HepG2 (cell line): ENCODE results near the gene ANKRA2. TPM values are rescaled to one million over a fixed set of nuclear protein-coding genes. Genes with fewer than 3 reads are reported as not detected.

Experiments used
- FOXK2 ChIP-seq: fragments of 450-650 bp; IDR thresholded peaks from 2 replicates; pipeline ENCODE4 v1.6.1; 2016
- FOXO4 ChIP-seq: sonication (generic); formaldehyde crosslinking; conservative IDR thresholded peaks from 2 replicates; pipeline ENCODE4 v1.8.1; 2023; ENCODE audit warnings: missing genetic modification reagents
- FOXP4 ChIP-seq: sonication (generic); formaldehyde crosslinking; IDR thresholded peaks from 2 replicates; pipeline ENCODE4 v1.4.0; 2020; ENCODE audit warnings: missing genetic modification reagents
- HOXA3 ChIP-seq: sonication (generic); formaldehyde crosslinking; IDR thresholded peaks from 2 replicates; pipeline ENCODE4 v1.5.0; 2020; ENCODE audit warnings: missing genetic modification reagents
- KDM1A ChIP-seq: IDR thresholded peaks from 2 replicates; pipeline ENCODE4 v1.6.1; 2016; ENCODE audit warnings: missing compliant biosample characterization
- KLF16 ChIP-seq, 2 experiments: sonication (generic) in 1 of 2; formaldehyde crosslinking in 1 of 2; IDR thresholded peaks; 2 replicates each; pipeline versions ENCODE4 v1.6.1 to v1.8.0; 2016 to 2023; ENCODE audit warnings: missing genetic modification reagents in 2 of 2, missing compliant biosample characterization in 1 of 2
- MBD4 ChIP-seq: IDR thresholded peaks from 2 replicates; pipeline ENCODE4 v1.6.1; 2012; ENCODE audit warnings: low read length, inconsistent platforms, borderline replicate concordance
- RCOR2 ChIP-seq: IDR thresholded peaks from 2 replicates; pipeline ENCODE4 v1.6.1; 2016; ENCODE audit warnings: missing biosample characterization, missing genetic modification reagents
- RFX3 ChIP-seq: IDR thresholded peaks from 2 replicates; pipeline ENCODE4 v1.6.1; 2016; ENCODE audit warnings: missing biosample characterization, missing genetic modification reagents
- SIN3B ChIP-seq: fragments of 150-350 bp; IDR thresholded peaks from 2 replicates; pipeline ENCODE4 v1.6.1; 2014; ENCODE audit warnings: low read length
- SRSF9 ChIP-seq: fragments of 200-400 bp; formaldehyde crosslinking; IDR thresholded peaks from 2 replicates; pipeline ENCODE4 v1.6.1; 2018; ENCODE audit warnings: borderline replicate concordance, mild to moderate bottlenecking, low read depth, low read length; ENCODE audit not compliant: insufficient read depth, poor library complexity, severe bottlenecking
- STAT5B ChIP-seq: sonication (generic); formaldehyde crosslinking; IDR thresholded peaks from 2 replicates; pipeline ENCODE4 v1.4.0; 2020; ENCODE audit warnings: missing genetic modification reagents
- TBP ChIP-seq: sonication (generic); formaldehyde crosslinking; IDR thresholded peaks from 2 replicates; pipeline ENCODE4 v1.5.0; 2020; ENCODE audit warnings: missing genetic modification reagents
- TSC22D2 ChIP-seq: sonication (generic); formaldehyde crosslinking; IDR thresholded peaks from 2 replicates; pipeline ENCODE4 v1.5.1; 2020; ENCODE audit warnings: missing genetic modification reagents, mild to moderate bottlenecking, borderline replicate concordance
- ZNF160 ChIP-seq: sonication (generic); formaldehyde crosslinking; IDR thresholded peaks from 2 replicates; pipeline ENCODE4 v1.8.0; 2022; ENCODE audit warnings: mild to moderate bottlenecking, inconsistent platforms, missing genetic modification reagents
- ZNF282 ChIP-seq: fragments of 450-650 bp; IDR thresholded peaks from 2 replicates; pipeline ENCODE4 v1.6.1; 2018; ENCODE audit not compliant: partially characterized antibody
- ZNF317 ChIP-seq: sonication (generic); formaldehyde crosslinking; IDR thresholded peaks from 2 replicates; pipeline ENCODE4 v1.5.0; 2020; ENCODE audit warnings: mild to moderate bottlenecking, missing genetic modification reagents
- ZNF451 ChIP-seq: sonication (generic); formaldehyde crosslinking; IDR thresholded peaks from 2 replicates; pipeline ENCODE4 v1.5.0; 2020; ENCODE audit warnings: mild to moderate bottlenecking, missing genetic modification reagents
- ZNF570 ChIP-seq: sonication (generic); formaldehyde crosslinking; IDR thresholded peaks from 2 replicates; pipeline ENCODE4 v1.4.0; 2020; ENCODE audit warnings: mild to moderate bottlenecking, missing genetic modification reagents, borderline replicate concordance
- ZNF629 ChIP-seq: sonication (generic); formaldehyde crosslinking; conservative IDR thresholded peaks from 2 replicates; pipeline ENCODE4 v1.5.0; 2020; ENCODE audit warnings: missing genetic modification reagents
- polyA plus RNA-seq, 8 experiments: library from polyadenylated mRNA; depleted of rRNA in 3 of 8; stranded (reverse) in 7 of 8; unstranded in 1 of 8; fragments of >200 nt; fragmentation: Illumina TruSeq in 4 of 8; extraction: Trizol in 4 of 8; gene quantifications; 2 replicates each; pipeline versions ENCODE4 v1.2.1 to v1.2.3, GENCODE V29; 2011 to 2016; ENCODE audit warnings: low read depth in 4 of 8, missing spikeins in 1 of 8, mixed read lengths in 1 of 8; ENCODE audit not compliant: insufficient read depth in 1 of 8
- total RNA-seq, 5 experiments: library from RNA; depleted of rRNA; stranded (reverse); fragments of >200 nt; fragmentation: Illumina TruSeq; extraction: Trizol; gene quantifications; 2 replicates each; pipeline ENCODE4 v1.2.3, GENCODE V29; 2016; ENCODE audit warnings: low read depth in 1 of 5
- TF ChIP-seq, protein P1 (sequence below): IDR thresholded peaks from 2 replicates; pipeline ENCODE4 v1.6.1; 2012; ENCODE audit warnings: low read depth, low read length, improper control_type of control experiment
- TF ChIP-seq, protein P2 (sequence below): sonication (generic); formaldehyde crosslinking; conservative IDR thresholded peaks from 2 replicates; pipeline ENCODE4 v1.8.0; 2022; ENCODE audit warnings: low read depth, missing genetic modification reagents
- TF ChIP-seq, protein P3 (sequence below): IDR thresholded peaks from 2 replicates; pipeline ENCODE4 v1.6.1; 2016; ENCODE audit warnings: missing genetic modification reagents, missing compliant biosample characterization

Gene ANKRA2
- total and polyA plus RNA-seq, 2 of the 13 experiments (the other 11 are each of a cell fraction or from before 2014, with no cell fraction given), result 23.6 to 33.6 TPM

- TF ChIP-seq TSC22D2 (0 out of 2 replicates have a peak, but pooled peaks have one; percentile 34), HOXA3 (CRISPR knock-in tag) (peak; percentile 96), ZNF451 (no peak), TBP (peak; percentile 63; the same call in 1 of the 2 replicates), STAT5B (CRISPR knock-in tag) (no peak), FOXP4 (CRISPR knock-in tag) (peak; percentile 59; the same call in 1 of the 2 replicates), FOXK2 (peak; percentile 21; the same call in 1 of the 2 replicates), MBD4 (no peak), ZNF160 (CRISPR knock-in tag) (no peak), ZNF282 (no peak), ZNF317 (CRISPR knock-in tag) (peak; percentile 58; the same call in 1 of the 2 replicates), ZNF570 (CRISPR knock-in tag) (no peak), RFX3 (CRISPR knock-in tag) (no peak), SIN3B (peak; percentile 80; the same call in 1 of the 2 replicates), SRSF9 (no peak), KLF16 (CRISPR knock-in tag; IDR thresholded peaks at IDR 0.05) (peak in 1 of 2 experiments; percentile 33; a peak in 1 of 4 replicates), ZNF629 (CRISPR knock-in tag) (no peak), FOXO4 (CRISPR knock-in tag) (no peak), KDM1A (CRISPR knock-in tag) (no peak), RCOR2 (CRISPR knock-in tag) (no peak)
- TF ChIP-seq, protein P1, sequence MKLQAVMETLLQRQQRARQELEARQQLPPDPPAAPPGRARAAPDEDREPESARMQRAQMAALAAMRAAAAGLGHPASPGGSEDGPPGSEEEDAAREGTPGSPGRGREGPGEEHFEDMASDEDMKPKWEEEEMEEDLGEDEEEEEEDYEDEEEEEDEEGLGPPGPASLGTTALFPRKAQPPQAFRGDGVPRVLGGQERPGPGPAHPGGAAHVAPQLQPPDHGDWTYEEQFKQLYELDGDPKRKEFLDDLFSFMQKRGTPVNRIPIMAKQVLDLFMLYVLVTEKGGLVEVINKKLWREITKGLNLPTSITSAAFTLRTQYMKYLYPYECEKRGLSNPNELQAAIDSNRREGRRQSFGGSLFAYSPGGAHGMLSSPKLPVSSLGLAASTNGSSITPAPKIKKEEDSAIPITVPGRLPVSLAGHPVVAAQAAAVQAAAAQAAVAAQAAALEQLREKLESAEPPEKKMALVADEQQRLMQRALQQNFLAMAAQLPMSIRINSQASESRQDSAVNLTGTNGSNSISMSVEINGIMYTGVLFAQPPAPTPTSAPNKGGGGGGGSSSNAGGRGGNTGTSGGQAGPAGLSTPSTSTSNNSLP, result 0 out of 2 replicates have a peak, but pooled peaks have one; percentile 12
- TF ChIP-seq, protein P2, sequence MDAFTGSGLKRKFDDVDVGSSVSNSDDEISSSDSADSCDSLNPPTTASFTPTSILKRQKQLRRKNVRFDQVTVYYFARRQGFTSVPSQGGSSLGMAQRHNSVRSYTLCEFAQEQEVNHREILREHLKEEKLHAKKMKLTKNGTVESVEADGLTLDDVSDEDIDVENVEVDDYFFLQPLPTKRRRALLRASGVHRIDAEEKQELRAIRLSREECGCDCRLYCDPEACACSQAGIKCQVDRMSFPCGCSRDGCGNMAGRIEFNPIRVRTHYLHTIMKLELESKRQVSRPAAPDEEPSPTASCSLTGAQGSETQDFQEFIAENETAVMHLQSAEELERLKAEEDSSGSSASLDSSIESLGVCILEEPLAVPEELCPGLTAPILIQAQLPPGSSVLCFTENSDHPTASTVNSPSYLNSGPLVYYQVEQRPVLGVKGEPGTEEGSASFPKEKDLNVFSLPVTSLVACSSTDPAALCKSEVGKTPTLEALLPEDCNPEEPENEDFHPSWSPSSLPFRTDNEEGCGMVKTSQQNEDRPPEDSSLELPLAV (CRISPR knock-in tag), result no peak
- TF ChIP-seq, protein P3, sequence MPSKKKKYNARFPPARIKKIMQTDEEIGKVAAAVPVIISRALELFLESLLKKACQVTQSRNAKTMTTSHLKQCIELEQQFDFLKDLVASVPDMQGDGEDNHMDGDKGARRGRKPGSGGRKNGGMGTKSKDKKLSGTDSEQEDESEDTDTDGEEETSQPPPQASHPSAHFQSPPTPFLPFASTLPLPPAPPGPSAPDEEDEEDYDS (CRISPR knock-in tag), result peak; percentile 76
Observed at GRCh38 chr5:73565139-73565968, at the start of gene ANKRA2, which contains the start of gene UTP15 (continued).
